A673 (cell line): ENCODE data around the gene BRAT1.
"Not testable (repeated sequence)": the region's sequence is repeated elsewhere in the genome, so short reads cannot be mapped to it uniquely, and the experiment has no call there.

ENCODE experiments used
- EZH2 ChIP-seq: fragments of 200-600 bp; sonication (generic); IDR thresholded peaks from 2 replicates; pipeline ENCODE4 v1.6.1; 2017; ENCODE audit warnings: borderline replicate concordance, low read depth, mild to moderate bottlenecking, mixed read lengths, antibody characterized with exemption, low read length; ENCODE audit not compliant: poor library complexity, severe bottlenecking
- TF ChIP-seq, protein P1 (sequence below): fragments of 300-800, 200-600 bp; sonication (generic); conservative IDR thresholded peaks from 2 replicates; pipeline ENCODE4 v1.5.1; 2017; ENCODE audit warnings: low read depth, mild to moderate bottlenecking, antibody characterized with exemption, low read length, moderate library complexity, mixed read lengths

GRCh38 chr7:2534214-2534613 is 21.1 kb downstream of the BRAT1 start:
- TF ChIP-seq, protein P1, sequence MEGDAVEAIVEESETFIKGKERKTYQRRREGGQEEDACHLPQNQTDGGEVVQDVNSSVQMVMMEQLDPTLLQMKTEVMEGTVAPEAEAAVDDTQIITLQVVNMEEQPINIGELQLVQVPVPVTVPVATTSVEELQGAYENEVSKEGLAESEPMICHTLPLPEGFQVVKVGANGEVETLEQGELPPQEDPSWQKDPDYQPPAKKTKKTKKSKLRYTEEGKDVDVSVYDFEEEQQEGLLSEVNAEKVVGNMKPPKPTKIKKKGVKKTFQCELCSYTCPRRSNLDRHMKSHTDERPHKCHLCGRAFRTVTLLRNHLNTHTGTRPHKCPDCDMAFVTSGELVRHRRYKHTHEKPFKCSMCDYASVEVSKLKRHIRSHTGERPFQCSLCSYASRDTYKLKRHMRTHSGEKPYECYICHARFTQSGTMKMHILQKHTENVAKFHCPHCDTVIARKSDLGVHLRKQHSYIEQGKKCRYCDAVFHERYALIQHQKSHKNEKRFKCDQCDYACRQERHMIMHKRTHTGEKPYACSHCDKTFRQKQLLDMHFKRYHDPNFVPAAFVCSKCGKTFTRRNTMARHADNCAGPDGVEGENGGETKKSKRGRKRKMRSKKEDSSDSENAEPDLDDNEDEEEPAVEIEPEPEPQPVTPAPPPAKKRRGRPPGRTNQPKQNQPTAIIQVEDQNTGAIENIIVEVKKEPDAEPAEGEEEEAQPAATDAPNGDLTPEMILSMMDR, result not testable (repeated sequence)
- not testable (repeated sequence) for TF ChIP-seq EZH2
